ENCODE measurements around the gene PKP4.

GRCh38 chr2:158458617-158458920 is 1.8 kb downstream of the PKP4 start:
- TF ChIP-seq FOXA1 (IDR thresholded peaks at IDR 0.05) (no peak), SUZ12 (IDR thresholded peaks at IDR 0.05) (no peak)
